Measurements from ENCODE around the gene SHISA4.
"Not testable (repeated sequence)": the region's sequence is repeated elsewhere in the genome, so short reads cannot be mapped to it uniquely, and the experiment has no call there.

SHISA4 gene, protein sequence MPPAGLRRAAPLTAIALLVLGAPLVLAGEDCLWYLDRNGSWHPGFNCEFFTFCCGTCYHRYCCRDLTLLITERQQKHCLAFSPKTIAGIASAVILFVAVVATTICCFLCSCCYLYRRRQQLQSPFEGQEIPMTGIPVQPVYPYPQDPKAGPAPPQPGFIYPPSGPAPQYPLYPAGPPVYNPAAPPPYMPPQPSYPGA

DNA sequence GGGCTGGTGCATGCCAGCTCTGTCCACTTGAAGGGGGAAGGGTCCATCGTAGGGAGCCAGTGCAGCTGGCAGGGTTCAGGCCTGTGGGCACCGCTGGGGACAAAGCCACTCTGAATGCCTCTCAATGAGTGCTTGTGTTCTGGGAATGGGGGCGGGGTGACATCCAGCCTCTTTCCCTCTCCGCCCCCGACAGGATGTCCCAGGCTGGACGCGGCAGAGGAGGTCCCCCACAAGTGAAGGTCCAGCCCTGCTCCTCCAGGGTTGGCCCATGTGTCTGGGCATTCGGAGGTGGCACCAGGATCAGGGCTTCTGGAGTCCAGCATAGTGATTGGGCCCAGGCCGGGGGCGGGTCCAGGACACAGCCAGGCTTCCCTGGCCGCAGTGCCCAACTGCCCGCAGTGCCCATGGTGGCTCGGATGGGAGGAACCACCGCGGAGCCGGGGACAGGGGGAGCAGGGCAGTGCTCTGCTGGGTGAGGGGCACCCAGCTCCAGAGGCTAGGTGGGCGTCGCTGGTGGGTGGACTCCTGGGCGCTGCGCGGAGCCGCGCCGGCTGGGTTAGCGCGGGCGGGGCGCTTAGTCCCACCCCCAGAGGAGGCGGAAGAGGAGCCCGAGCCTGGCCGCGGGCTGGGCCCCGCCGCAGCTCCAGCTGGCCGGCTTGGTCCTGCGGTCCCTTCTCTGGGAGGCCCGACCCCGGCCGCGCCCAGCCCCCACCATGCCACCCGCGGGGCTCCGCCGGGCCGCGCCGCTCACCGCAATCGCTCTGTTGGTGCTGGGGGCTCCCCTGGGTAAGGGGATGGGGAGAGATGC is at the start of gene SHISA4:
TSS of gene SHISA4 (plus strand) at position 617 of the 808 bp plus-strand sequence. CDS start at position 714, 97 bp downstream.
- no peak for DNase-seq

DNA sequence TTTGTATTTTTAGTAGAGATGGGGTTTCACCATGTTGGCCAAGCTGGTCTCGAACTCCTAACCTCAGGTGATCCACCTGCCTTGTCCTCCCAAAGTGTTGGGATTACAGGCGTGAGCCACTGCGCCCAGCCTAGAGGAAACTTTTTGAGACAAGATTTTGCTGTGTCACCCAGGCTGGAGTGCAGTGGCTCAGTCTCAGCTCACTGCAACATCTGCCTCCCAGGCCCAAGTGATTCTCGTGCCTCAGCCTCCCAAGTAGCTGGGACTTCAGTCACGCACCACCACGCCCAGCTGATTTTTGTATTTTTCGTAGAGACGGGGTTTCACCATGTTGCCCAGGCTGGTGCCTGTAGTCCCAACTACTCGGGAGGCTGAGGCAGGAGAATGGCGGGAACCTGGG is 49.6 kb upstream of the SHISA4 start:
- DNase-seq = not testable (repeated sequence)

DNA sequence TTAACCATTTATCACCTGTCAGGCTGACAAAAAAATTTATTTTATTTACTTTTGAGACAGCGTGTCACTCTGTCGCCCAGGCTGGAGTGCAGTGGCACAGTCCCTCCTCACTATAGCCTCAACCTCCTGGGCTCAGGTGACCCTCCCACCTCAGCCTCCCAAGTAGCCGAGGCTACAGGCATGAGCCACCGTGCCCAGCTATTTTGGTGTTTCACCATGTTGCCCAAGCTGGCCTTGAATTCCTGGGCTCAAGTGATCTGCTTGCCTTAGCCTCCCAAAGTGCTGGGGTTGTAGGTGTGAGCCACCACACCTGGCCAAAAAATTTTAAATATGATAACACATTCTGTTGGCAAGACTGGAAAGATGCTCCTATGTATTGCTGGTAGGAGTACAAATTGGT is 48.6 kb upstream of the SHISA4 start:
- DNase-seq = no peak

DNA sequence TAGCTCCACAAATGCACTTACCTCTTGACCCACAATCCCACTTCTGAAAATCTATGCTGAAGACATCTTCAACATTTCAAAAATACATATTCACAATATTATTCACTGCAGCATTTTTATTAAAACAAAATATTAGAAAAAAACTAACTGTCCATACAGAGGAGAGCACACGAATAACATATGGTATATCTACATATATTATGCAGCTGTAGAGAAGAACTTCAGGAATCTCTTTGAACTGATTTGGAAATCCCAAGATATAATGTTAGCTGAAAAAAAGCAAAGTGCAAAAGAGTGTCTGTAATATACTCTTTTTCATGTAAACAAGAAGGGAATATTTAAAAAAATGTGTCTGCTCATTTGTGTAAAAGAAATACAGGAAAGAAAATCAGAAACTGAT is 48.2 kb upstream of the SHISA4 start:
- no peak for DNase-seq

DNA sequence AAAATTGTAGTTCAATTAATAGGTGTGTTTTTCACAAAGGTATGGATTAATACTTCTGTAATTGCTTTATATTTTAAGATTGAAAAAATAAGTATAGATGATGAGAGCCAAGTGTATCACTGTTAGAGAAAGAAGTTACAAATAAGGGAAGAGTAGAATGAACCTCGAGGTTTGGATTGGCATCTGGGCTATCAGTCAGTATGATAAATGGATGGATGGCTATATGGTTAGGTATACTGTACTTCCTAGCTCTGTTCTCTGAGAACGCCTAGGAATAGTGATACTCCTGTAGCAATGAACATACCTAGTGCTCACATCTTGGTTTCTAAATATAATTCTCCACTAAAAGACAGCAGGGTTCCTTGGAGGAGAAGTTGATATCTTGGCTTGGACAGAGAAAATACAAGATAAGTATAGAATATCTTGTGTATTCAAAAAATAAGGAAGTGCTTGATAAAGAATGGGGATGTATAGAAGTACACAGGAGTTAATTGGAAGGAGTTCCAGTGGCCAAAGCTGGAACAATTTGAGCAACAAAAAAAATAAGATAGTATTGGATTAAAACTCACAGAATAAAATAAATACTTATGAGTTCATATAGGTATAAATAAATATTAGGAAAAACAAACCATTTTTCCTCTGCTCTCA is 47.3 kb upstream of the SHISA4 start:
- DNase-seq = no peak

DNA sequence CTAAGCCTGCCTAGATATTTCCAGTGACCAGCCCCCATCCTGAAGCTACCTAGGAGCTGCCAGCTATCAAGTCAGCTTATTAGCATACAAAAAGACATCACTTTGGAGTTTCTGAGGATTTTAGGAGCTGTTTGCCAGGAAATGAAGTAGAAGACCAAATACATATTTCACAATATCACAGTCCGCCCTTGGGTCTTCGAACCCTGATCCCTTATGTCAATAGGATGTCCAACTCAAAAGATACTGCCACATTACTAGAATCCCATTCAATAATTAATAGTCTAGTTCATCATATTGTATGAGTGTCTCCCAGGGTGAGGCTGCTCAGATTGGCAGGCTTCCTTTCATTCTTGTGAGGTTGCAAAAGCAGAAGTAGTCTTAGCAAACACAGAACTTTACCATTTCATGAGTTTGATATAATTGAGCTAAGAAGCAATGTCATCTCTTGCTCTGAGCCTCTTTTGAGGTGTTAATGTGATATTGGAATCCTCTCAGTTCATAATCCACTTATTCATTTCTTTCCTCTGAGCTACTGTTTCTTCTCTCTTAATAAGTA is 46.1 kb upstream of the SHISA4 start:
- DNase-seq = no peak

DNA sequence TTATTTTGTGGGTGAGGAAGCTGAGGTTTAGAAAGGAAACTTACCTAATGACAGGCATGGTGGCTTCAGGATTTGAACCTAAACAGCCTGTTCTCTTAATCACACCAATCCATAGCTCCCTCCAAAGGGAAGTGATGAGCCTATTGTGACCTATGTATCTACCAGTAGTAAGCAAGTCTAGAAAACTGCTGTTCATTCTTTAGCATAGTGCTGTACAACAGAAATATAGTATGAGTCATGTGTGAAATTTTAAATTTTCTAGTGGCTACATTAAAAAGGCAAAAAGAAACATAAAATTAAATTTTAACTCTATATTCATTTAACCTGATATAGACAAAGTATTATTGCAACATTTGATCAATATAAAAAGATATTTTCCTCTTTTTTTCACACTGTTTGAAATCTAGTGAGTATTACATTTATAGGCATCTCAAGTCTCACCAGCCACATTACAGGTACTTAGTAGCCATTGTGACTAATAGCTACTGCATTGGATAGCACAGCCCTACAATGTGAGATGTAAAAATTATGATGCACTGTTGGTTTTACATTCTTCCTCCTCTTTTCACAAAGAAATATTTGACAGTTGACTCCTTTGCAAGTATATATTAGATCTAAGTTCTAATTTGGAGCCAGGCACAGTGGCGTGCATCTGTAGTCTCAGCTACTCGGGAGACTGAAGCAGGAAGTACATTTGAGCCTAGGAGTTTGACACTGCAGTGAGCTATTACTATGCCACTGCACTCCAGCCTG is 43.2 kb upstream of the SHISA4 start:
- DNase-seq = no peak

DNA sequence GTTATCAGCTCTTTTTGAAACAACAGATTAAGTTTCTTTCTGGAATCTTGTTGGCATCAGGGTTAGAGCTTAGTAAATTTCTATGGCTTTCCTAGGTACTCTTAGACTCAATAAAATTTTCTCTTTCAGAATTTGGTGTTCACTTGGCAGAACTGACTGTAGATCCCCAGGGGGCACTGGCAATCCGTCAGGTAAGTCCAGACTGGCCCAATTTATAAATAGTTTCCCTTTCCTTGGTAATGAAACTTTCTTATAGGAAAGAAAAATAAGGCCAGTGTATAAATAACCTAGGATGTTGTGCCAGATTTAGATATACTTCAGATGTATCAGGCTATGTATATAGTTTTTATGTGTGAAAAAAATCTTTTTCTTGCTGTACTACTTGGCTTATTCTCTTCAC is 41.5 kb upstream of the SHISA4 start:
- no peak for DNase-seq

DNA sequence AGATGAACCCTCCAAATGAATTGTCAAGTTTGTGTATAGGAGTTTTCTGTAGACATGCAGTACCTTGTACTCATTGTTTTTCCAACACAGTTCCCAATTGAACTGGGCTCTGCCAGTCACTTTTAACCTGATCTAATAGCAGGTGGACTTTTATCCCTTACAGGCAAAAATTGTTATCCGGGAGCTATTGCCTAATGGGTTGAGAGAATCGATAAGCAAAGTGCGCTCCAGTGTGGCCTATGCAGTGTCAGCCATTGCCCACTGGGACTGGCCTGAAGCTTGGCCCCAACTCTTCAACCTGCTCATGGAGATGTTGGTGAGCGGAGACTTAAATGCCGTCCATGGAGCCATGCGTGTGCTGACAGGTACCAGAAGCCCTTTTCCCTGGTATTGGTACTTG is 40.5 kb upstream of the SHISA4 start:
- DNase-seq = no peak

DNA sequence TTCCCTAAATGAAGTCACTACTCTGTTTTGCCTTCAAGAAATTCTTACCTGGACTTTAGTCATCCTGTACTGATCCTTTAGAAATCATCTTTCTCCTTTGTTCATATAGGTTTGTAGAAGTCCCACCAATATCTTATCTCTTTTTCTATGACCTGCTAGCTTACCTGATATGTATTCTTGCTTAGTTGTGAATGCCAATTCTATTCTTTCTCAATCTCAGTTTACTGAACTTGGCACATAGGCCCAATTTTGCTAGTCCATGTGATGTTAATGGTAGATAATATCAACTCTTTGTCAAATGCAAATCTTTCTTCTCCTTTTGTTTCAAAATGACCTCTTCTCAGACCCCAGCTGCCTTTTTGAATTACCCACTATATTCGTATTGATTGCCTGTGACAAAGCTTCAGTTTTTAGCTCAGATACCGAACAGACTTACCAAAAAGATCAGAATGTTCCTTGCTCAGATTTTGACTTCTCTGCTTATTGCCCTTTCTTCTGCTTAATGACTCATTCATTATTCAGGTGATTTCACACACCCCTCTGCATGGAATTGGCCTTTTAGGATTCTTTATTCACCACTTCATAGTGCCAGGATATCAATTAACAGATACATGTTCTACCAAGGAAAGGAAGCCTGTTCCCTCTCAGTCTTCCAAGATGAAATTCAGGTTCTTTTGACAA is 39.2 kb upstream of the SHISA4 start:
- no peak for DNase-seq

DNA sequence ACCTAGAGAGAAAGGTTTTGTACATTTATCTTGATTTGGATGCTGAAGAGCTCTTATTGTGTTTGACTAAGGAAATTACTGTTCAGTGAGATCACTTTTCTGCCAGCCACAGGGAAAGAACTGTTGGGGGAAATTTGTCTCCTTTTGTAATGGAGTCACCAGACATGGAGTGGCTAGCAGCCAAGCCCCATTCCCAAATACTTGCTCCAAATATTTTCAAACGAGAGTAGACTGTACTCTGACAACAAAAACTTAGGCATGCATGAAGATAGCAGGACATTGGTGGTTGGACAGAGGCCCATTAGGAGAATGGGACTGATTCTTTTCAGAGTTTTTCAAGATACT is 38.7 kb upstream of the SHISA4 start:
- no peak for DNase-seq

DNA sequence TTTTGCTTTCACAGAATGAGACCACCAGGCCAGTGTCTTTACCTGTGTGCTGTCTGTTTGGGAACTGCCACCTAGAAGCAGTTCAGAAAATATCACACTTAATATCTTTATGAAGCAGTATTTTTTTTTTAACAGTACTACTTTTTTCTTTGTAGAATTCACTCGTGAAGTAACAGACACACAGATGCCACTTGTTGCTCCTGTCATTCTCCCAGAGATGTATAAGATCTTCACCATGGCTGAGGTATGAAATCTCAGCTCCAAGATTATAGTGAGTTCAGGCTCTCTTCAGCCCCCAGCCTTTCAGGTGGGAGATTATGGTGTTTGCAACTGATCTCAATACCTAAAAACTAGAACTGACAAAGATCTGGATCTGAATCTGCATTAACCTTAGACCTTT is 36.7 kb upstream of the SHISA4 start:
- no peak for DNase-seq

DNA sequence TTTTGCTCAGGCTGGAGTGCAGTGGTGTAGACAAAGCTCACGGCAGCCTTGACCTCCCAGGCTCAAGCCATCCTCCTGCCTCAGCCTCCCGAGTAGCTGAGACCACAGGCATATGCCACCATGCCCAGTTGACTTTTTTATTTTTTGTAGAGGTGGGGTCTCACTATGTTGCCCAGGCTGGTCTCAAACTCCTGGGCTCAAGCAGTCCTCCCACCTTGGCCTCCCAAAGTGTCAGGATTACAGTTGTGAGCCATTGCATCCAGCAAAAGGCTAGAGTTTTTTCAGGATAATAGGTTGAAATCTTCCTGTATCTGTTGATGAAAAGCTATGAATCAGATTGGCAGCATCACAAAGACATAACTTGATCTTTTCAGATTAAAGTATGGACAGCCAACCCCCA is 32.0 kb upstream of the SHISA4 start:
- not testable (repeated sequence) for DNase-seq

DNA sequence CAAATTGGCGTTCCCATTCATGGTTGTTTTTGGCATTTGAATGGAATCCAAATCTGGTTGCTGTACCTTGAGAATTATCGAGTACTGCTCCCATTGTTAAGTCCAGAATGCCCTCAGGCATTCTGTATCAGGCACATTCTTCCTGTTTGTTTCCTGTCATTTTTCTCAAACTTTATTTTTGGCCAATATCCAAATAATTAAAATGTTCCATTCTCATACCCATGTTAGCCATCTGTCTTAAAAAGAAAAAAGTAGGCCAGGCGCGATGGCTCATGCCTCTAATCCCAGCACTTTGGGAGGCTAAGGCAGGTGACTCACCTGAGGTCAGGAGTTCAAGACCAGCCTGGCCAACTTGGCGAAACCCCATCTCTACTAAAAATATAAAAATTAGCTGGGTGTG is 29.3 kb upstream of the SHISA4 start:
- no peak for DNase-seq

DNA sequence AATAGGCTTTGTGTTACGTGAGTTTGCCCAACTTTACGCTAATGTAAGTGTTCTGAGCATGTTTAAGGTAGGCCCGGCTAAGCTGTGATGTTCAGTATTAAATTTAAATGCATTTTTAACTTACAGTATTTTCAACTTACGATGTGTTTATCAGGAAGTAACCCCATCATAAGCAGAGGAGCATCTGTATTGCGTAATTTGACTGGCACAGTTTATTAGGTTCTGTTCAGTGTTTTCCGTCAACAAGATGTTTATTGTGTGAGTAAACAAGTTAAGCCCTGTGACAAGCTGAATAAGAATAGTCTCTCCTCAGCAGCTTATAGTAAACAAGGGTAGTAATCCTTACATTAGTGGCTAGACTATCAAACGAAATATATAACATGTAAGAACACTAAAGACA is 27.2 kb upstream of the SHISA4 start:
- DNase-seq = no peak

DNA sequence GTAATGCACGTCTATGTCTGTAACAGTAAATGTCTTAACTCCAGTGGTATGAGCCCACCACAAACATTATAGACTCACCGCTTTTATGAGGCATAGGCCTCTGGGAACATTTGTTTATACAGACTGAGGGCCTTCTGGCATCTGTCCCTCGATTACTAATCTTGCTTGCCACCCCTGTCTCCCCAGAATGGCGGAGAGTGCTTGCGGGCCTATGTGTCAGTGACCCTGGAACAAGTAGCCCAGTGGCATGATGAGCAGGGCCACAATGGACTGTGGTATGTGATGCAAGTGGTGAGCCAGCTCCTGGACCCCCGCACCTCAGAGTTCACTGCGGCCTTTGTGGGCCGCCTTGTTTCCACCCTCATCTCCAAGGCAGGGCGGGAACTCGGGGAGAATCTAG is 18.3 kb upstream of the SHISA4 start:
- DNase-seq = no peak

DNA sequence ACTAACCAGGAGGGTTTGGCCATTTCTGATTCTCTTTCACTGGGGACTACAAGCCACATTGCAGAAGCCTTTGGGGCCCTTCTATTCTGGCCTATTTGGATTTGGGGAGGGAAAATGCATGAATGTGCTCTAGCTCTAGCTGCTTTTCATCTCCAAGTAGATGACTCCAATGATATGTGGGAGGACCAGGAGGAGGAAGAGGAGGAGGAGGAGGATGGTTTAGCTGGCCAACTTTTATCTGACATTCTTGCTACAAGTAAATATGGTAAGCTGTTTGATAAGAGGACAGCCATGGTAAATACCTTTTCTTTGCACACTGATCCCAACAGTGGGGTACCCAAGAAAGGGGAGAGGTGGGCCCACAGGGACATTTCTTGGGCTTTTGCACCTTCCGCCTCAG is 14.0 kb upstream of the SHISA4 start:
- no peak for DNase-seq

DNA sequence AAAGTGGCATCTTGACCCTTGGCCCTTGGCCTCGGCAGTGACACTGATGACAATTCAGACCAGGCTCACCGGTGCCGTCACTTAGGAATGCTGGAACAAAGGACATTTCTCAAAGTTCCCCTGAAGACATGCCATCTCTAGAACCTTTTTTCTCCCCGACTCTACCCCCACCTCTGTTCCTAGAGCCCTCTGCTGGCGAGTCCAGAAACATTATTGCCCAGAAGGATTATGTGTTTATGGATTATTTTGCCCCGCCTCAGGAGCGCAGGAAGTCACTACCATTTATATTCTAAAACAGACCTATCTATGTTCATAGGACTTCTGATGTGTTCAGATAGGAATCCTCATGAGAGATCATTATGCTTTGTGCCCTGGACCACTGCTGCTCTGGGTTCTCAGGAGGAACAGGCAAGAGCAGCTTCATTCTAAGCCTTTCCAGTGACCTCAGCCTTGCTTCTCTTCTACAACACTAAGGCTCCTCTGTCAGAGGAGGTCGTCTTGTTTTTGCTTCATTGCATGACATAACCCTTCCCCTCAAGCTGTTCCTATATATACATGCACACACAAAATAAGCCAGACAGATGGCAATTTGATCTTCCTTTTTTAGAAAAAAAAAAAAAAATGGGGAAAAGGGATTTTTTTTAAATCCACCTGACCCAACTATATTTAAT is 12.4 kb upstream of the SHISA4 start:
- DNase-seq = peak; percentile 84

DNA sequence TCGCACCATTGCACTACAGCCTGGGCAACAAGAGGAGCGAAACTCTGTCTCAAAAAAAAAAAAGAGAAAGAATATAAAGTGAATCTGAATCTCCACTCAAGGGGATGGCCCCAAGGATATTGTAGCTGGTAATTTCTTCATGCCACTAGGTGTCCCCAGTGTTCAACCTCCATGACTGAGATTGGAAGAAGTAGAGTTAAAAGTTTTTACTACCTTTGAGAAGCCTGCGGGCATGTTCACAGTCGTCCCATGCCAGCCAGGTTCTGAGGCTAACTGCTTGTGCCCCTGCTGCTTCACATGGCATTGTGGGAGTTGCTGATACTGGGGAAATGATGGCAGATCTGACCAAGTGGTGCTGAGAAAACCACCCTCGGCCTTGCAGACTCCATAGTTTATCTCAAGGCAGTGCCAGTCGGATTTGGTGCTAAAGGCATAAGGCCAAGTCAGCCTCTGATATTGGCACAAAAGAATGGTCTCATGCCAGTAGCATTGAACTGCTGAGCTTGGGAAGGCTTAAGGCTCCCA is 10.8 kb upstream of the SHISA4 start:
- DNase-seq = peak; percentile 16

DNA sequence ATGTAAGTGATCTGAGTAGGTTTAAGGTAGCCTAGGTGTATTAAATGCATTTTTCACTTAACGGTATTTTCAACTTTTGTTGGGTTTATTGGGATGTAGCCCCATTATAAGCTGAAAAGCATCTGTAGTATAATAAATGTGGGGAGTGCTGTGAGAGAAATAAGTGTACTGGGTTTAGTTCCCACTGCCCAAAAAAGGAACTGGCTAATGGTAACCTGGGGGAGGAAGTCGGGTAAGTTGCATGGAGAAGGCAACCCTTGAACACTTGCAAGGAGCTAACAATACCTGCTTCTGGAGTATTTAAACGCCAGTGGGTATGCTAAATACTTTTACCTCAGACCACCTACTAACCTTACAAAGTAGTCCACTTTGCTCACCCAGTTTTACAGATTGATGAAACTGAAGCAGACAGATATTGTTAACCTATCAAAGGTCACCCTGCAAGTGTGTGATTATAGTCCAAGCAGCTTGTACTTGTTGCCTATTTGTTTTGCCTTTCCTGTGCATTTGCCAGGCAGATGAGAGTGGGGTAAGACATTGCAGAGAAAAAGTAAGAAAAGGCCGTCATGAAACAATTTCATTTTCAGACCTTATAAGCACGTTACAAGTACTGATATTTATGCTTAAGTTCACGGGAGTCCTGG is 7.6 kb upstream of the SHISA4 start:
- no peak for DNase-seq

DNA sequence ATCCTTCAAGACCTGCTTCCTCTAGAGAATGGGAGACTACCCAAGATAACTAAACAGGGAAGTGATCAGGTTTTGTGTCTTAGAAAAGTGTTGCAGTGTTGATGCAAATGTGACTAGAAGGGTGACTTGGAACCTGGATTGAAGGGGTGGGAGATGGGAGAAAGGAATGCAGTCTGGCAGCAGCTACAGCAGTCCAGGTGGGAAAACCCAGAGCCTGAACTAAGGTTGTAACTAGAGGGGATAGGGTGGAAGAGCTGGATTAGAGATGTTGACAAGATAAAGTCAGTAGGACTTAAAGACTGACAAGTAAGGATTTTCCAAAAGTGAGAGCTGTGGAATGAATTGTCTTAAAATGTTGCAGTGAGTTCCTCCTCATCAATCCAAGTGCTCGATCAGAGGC is 7.1 kb upstream of the SHISA4 start:
- DNase-seq = no peak

Measured in NCI-H2171 (cell line).